Heart left ventricle (tissue), 16 donors: ENCODE measurements around the gene FASN. TPM values are rescaled to one million over a fixed set of nuclear protein-coding genes. Genes with fewer than 3 reads are reported as not detected.

Source experiments
- ATAC-seq, 4 donors: fragments of 200-7000 bp; cut with Tn5 transposase; one replicate each; pipeline ENCODE4 v1.9.1; 2020 to 2022; ENCODE audit warnings: moderate library complexity in 4 of 4, mild to moderate bottlenecking in 3 of 4, moderate number of reproducible peaks in 1 of 4
- DNase-seq, 5 donors: peaks; one replicate each; pipeline ENCODE4 v3.0.0-alpha.2; 2020
- H3K27ac ChIP-seq, 12 donors: fragments of 200-600 bp; sonication (generic) in 4 of 12; one replicate each; pipeline versions ENCODE4 v1.5.0 to v1.8.0; 2016 to 2022; ENCODE audit warnings: mild to moderate bottlenecking in 2 of 12
- H3K27me3 ChIP-seq, 9 donors: fragments of 200-600 bp; sonication (generic) in 2 of 9; one replicate each; pipeline versions ENCODE4 v1.5.1 to v1.8.0; 2016 to 2022; ENCODE audit warnings: mild to moderate bottlenecking in 3 of 9
- H3K36me3 ChIP-seq, 9 donors: fragments of 200-600 bp; sonication (generic) in 2 of 9; one replicate each; pipeline versions ENCODE4 v1.5.0 to v1.8.0; 2018 to 2022; ENCODE audit warnings: mild to moderate bottlenecking in 2 of 9
- H3K4me1 ChIP-seq, 12 donors: fragments of 200-600 bp; sonication (generic) in 4 of 12; one replicate each; pipeline versions ENCODE4 v1.5.0 to v1.8.0; 2016 to 2022; ENCODE audit warnings: mild to moderate bottlenecking in 3 of 12
- H3K4me3 ChIP-seq, 12 donors: fragments of 200-600 bp; sonication (generic) in 4 of 12; one replicate each; pipeline versions ENCODE4 v1.5.0 to v1.8.0; 2017 to 2022; ENCODE audit warnings: mild to moderate bottlenecking in 9 of 12, moderate library complexity in 4 of 12
- H3K9me3 ChIP-seq, 12 donors: fragments of 200-600 bp; sonication (generic) in 4 of 12; one replicate each; pipeline versions ENCODE4 v1.5.0 to v1.8.0; 2016 to 2022; ENCODE audit warnings: mild to moderate bottlenecking in 1 of 12
- POLR2A ChIP-seq, 2 donors: fragments of 450-650 bp; IDR thresholded peaks; one replicate each; pipeline ENCODE4 v1.6.1; 2017; ENCODE audit warnings: antibody characterized with exemption in 2 of 2, mild to moderate bottlenecking in 2 of 2, moderate library complexity in 2 of 2
- WGBS, 4 donors: extraction: QIAGEN DNeasy Blood & Tissue Kit in 2 of 4; methylation state at CpG; one replicate each; pipeline versions ENCODE4 v1.1.5 to v1.1.7; 2013 to 2018; 5-methylcytosine and 5-hydroxymethylcytosine counted together
- intact Hi-C, 10 donors: fragments of 100-400 bp; cut with DNase I; formaldehyde crosslinking; loops; one replicate each; pipeline versions ENCODE4 v1.11.1 to v1.14.2; 2022
- polyA plus RNA-seq, 2 donors: library from polyadenylated mRNA; stranded (reverse); fragments of 200-250 nt; gene quantifications; one replicate each; pipeline ENCODE4 v1.2.3, GENCODE V29; 2013
- total RNA-seq, 9 donors: library from RNA; depleted of rRNA in 2 of 9; stranded (reverse); fragments of >200 nt in 2 of 9; fragmentation: NEBNext Ultra II Directional in 3 of 9; extraction: Animal tissue kit (Norgen Biotek cat#: 25700) in 3 of 9; gene quantifications; one replicate each; pipeline versions ENCODE4 v1.1.0 to v1.2.4, GENCODE V29; 2016 to 2023
- TF ChIP-seq, protein P1 (sequence below), 12 donors: fragments of 200-600 bp; sonication (generic) in 4 of 12; IDR thresholded peaks; one replicate each; pipeline versions ENCODE4 v1.5.0 to v1.8.0; 2018 to 2022; ENCODE audit warnings: antibody characterized with exemption in 12 of 12, mild to moderate bottlenecking in 5 of 12
- donor health status: ischemic (EF 13 %, LVEDD 7.1; RV severe dilation, severe dysfunction).
- donor health status: healthy with polysubstance abuse.
- donor health status: DM: no; HTN: yes; CAD: no.
- donor health status: DM: no; HTN: no; CAD: no.
- donor health status: ischemic (EF 25% LVEDD 6.9; RV normal size, moderate dysfunction).
- donor health status: ischemic (EF 25% LVEDD 5.7; RV mildly dilated, moderate dysfunction).
- donor health status: healthy.
- donor health status: DM: yes; HTN: yes; CAD: no.
- donor health status: ischemic (EF 35%, LVEDD 5.7; RV mildly dilated, moderate dysfunction).
- donor health status: nonischemic (EF 11% LVEDD 7.7; RV severe dilation, severe dysfunction).
- donor health status: DM: yes; HTN: yes; CAD: no.
- donor health status: PGD.
- donor health status: ischemic (EF 29% LVEDD 5.4; RV normal size, mild dysfunction).
- donor health status: nonischemic (EF 23%, LVEDD 6.1; RV moderate dilation, normal function).

FASN gene
- total and polyA plus RNA-seq, 11 donors: 6.9 to 103 (median 18.9) TPM

DNA sequence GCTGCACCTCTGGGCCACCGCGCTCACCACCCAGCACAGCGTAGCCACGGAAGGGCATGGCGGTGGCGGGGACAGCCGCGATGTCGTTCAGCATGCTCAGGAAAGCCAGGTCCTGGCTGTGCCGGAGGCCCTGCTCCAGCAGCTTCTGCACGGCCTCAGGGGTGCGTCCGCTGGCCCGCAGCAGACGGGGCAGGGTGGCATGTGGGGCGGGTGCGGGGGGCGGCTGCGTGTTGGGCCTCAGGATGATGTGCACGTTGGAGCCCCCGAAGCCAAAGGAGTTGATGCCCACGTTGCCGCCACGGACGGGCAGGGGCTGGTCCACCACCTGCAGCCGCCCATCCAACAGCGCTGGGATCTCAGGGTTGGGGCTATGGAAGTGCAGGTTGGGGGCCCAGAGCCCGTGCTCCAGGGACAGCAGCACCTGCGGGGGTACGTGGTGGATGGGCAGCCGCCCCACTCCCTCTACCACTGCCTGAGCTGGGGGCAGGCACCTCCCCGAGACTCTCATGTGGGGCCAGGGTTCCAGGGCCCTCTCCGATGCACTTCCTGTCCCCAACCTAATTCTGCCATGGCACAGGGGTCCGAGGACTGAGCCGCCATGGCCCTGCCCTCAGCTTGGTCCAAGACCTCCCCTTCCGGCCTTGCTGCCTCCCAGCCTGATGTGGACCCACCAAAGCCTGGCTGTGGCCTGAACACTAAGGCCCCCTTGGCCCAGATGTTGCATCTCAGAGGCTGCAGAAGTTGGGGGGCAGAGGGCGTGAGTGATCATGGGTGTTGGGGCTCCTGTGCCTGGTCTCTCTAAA, 6.6 kb downstream of the FASN start:
- peaks cover 0 to 96% (median 78%) of the 10 kb centered on the region in 9 donors for H3K36me3 ChIP-seq
- intact Hi-C loops: no loop called here
- DNase-seq: peak in 1 of 5 donors; percentile 4
- H3K9me3 ChIP-seq: no peaks in the 10 kb centered on the region
- ATAC-seq: no peak
- no peaks in the 10 kb centered on the region for H3K27me3 ChIP-seq
- H3K27ac ChIP-seq: no peak overlapping the region
- TF ChIP-seq, protein P1, sequence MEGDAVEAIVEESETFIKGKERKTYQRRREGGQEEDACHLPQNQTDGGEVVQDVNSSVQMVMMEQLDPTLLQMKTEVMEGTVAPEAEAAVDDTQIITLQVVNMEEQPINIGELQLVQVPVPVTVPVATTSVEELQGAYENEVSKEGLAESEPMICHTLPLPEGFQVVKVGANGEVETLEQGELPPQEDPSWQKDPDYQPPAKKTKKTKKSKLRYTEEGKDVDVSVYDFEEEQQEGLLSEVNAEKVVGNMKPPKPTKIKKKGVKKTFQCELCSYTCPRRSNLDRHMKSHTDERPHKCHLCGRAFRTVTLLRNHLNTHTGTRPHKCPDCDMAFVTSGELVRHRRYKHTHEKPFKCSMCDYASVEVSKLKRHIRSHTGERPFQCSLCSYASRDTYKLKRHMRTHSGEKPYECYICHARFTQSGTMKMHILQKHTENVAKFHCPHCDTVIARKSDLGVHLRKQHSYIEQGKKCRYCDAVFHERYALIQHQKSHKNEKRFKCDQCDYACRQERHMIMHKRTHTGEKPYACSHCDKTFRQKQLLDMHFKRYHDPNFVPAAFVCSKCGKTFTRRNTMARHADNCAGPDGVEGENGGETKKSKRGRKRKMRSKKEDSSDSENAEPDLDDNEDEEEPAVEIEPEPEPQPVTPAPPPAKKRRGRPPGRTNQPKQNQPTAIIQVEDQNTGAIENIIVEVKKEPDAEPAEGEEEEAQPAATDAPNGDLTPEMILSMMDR (IDR thresholded peaks at IDR 0.05): no peak
- no peak for TF ChIP-seq POLR2A (IDR thresholded peaks at IDR 0.05)
- peaks cover 0 to 6% (median 2%) of the 10 kb centered on the region in 12 donors for H3K4me1 ChIP-seq
- WGBS, 4 donors: 92 to 97% (median 96%) methylated on average over 28 to 37 of the region's 37 CpGs
- no peak overlapping the region for H3K4me3 ChIP-seq

GRCh38 chr17:82090549-82091263, 7.3 kb downstream of the FASN start:
- intact Hi-C loops: no loop called here
- TF ChIP-seq, protein P1 (IDR thresholded peaks at IDR 0.05): no peak
- no peak for TF ChIP-seq POLR2A (IDR thresholded peaks at IDR 0.05)
- no peaks in the 10 kb centered on the region for H3K27me3 ChIP-seq
- no peak overlapping the region for H3K27ac ChIP-seq
- no peak for ATAC-seq
- H3K36me3 ChIP-seq: peaks cover 0 to 100% (median 85%) of the 10 kb centered on the region in 9 donors
- no peaks in the 10 kb centered on the region for H3K9me3 ChIP-seq
- no peak overlapping the region for H3K4me3 ChIP-seq
- no peaks in the 10 kb centered on the region for H3K4me1 ChIP-seq
- DNase-seq: peak in 1 of 5 donors; percentile 6
- WGBS, 4 donors: 88 to 96% (median 95%) methylated on average over 19 to 29 of the region's 29 CpGs

- intact Hi-C loops: no loop called here
- DNase-seq (peak in 1 of 5 donors; percentile 6), ATAC-seq (no peak)
- Histone ChIP-seq H3K36me3 (peaks cover 0 to 100% (median 89%) of the 10 kb centered on the region in 9 donors), H3K27me3 (no peaks in the 10 kb centered on the region), H3K4me1 (no peaks in the 10 kb centered on the region), H3K9me3 (no peaks in the 10 kb centered on the region), H3K27ac (no peak overlapping the region), H3K4me3 (no peak overlapping the region)
- TF ChIP-seq POLR2A (IDR thresholded peaks at IDR 0.05): no peak
- TF ChIP-seq, protein P1 (IDR thresholded peaks at IDR 0.05): no peak
- WGBS, 4 donors: 91 to 96% (median 92%) methylated on average over 10 to 29 of the region's 29 CpGs
These were observed 8.1 kb downstream of the FASN start for GRCh38 chr17:82089723-82090548.
